GM19328 (cell line): ENCODE data around the gene DTWD2.

Experiments used
- ATAC-seq: cut with Tn5 transposase; IDR thresholded peaks from one replicate; pipeline ENCODE4 v1.9.1; 2021; ENCODE audit warnings: mild to moderate bottlenecking, moderate library complexity; ENCODE audit not compliant: unreplicated experiment

DTWD2 gene

GRCh38 chr5:118789366-118789765, 199.0 kb downstream of the DTWD2 start:
- ATAC-seq = no peak

GRCh38 chr5:118788351-118788750, 200.0 kb downstream of the DTWD2 start:
- no peak for ATAC-seq
